ENCODE measurements around the gene SMG6.
"Not testable (repeated sequence)": the region's sequence is repeated elsewhere in the genome, so short reads cannot be mapped to it uniquely, and the experiment has no call there.

The SMG6 gene

GRCh38 chr17:2262135-2262587 lies 41.4 kb downstream of the SMG6 start:
- H3K9ac ChIP-seq (ENCODE audit: low read depth, low read length), result no peak overlapping the region
- no peaks in the 10 kb centered on the region for H3K9me3 ChIP-seq (ENCODE audit: control insufficient read depth, insufficient read depth, low read length)
- H3K36me3 ChIP-seq (ENCODE audit: insufficient read depth, low read length), result no peaks in the 10 kb centered on the region; the same call in 1 of the 2 replicates
- no peaks in the 10 kb centered on the region for H3K4me1 ChIP-seq (ENCODE audit: insufficient read depth, low read length)

DNA sequence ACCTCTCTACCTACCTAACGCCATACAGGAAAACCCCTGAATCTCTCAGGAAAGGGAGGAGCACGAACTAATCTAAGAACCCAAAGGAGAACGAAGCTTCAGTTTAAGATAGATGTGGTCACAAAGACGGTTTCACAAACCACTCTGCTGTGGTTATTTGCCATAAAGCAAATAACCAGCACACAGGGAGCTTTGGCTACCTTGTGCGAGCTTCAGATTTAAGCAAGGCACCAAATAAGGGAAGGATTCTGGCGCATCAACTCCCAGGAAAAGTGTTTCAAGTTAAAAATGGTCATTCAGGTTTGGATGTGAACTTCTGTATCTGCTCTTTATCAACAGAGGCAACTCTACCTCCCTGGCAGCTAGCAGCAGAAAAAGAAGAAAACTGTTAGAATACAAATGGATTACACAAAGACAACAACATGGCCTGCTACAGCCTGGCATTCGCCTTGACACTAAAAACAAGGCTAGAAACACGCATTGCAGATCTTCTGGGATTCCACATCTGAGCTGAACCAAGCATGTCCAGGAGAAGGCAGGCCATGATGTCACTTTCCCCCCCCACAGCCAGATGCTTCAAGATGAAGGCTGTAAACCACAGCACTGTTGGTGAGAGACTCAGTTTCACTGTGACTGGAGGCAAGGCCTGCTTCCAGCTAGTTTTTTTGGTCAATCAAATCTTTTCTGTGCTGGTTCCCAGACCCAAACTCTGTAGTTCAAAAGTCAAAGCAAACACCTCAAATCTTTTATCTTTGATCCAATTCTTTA lies 43.6 kb downstream of the SMG6 start:
- H3K9me3 ChIP-seq (ENCODE audit: control insufficient read depth, insufficient read depth, low read length), result no peaks in the 10 kb centered on the region
- H3K9ac ChIP-seq (ENCODE audit: low read depth, low read length), result no peak overlapping the region
- H3K36me3 ChIP-seq (ENCODE audit: insufficient read depth, low read length), result peaks cover 2% of the 10 kb centered on the region
- no peaks in the 10 kb centered on the region for H3K4me1 ChIP-seq (ENCODE audit: insufficient read depth, low read length)

DNA sequence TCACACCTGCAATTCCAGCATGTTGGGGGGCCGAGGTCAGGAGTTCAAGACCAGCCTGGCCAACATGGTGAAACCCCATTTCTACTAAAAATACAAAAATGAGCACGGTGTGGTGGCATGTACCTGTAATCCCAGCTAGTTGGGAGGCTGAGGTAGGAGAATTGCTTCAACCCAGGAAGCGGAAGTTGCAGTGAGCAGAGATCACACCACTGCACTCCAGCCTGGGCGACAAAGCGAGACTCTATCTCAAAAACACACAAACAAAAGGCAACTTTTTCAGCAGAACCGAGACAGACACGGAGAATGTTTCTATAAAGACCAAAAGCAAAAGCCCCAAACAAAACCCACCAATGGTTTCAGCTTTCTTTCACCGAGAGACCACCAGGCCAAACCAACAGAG lies 44.8 kb downstream of the SMG6 start:
- H3K9me3 ChIP-seq (ENCODE audit: control insufficient read depth, insufficient read depth, low read length); H3K4me1 ChIP-seq (ENCODE audit: insufficient read depth, low read length); H3K36me3 ChIP-seq (ENCODE audit: insufficient read depth, low read length); H3K9ac ChIP-seq (ENCODE audit: low read depth, low read length): not testable (repeated sequence)

DNA sequence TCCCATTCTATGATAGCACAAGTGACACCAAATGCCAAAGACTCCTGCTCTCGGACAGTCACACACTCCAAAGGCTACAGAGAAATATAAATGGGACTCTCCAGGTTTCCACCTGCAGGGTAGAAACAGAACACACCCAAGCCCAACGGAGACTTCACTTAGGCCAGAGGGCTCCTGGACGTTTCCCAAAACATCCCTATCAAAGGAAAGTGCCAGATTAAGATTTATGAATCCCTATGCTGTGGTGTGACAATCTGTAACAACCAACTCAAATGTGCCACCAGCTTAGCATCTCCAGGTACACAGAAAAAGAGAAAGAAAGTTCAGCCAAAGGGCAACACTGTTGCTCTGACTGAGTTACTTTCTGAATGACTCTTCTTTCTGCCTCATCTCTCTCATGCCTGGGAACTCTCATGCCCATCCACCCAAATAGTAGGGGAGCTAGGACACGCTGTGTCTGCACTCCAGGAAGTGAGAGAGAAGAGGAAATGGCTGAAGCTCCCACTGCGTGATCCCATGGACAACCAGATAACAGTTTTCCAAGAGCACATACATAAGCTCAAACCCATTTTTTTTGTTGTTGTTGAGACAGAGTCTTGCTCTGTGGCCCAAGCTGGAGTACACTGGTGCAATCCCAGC lies 49.7 kb downstream of the SMG6 start:
- H3K4me1 ChIP-seq (ENCODE audit: insufficient read depth, low read length), result no peaks in the 10 kb centered on the region
- no peaks in the 10 kb centered on the region for H3K9me3 ChIP-seq (ENCODE audit: control insufficient read depth, insufficient read depth, low read length)
- peaks cover 2% of the 10 kb centered on the region for H3K36me3 ChIP-seq (ENCODE audit: insufficient read depth, low read length)
- no peak overlapping the region for H3K9ac ChIP-seq (ENCODE audit: low read depth, low read length)

GRCh38 chr17:2253362-2253761 lies 50.2 kb downstream of the SMG6 start:
- Histone ChIP-seq H3K9me3 (ENCODE audit: control insufficient read depth, insufficient read depth, low read length) (no peaks in the 10 kb centered on the region), H3K4me1 (ENCODE audit: insufficient read depth, low read length) (no peaks in the 10 kb centered on the region), H3K9ac (ENCODE audit: low read depth, low read length) (no peak overlapping the region), H3K36me3 (ENCODE audit: insufficient read depth, low read length) (peaks cover 2% of the 10 kb centered on the region)

DNA sequence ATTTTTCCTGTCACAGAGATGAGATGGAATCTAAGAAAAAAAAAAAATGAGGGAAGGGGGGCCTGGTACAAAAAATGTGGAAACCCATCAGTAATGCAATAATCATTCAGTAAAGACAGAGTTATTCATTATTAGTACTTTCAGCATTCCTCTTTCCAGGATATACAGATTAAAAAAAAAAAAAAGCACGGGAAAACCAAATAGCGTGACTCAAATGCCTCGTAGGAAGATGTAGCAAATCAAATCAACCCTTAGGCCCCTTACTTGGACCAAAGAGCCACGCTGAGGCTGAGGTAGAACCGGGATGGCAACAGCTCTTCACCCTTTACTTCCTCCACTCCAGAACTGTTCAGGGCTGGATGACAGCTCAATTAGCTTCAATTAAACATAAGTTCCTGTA lies 52.5 kb downstream of the SMG6 start:
- no peak overlapping the region for H3K9ac ChIP-seq (ENCODE audit: low read depth, low read length)
- no peaks in the 10 kb centered on the region for H3K4me1 ChIP-seq (ENCODE audit: insufficient read depth, low read length)
- H3K36me3 ChIP-seq (ENCODE audit: insufficient read depth, low read length), result peaks cover under 1% of the 10 kb centered on the region
- H3K9me3 ChIP-seq (ENCODE audit: control insufficient read depth, insufficient read depth, low read length), result no peaks in the 10 kb centered on the region

GRCh38 chr17:2250140-2251095 lies 53.2 kb downstream of the SMG6 start:
- Histone ChIP-seq H3K9ac (ENCODE audit: low read depth, low read length) (no peak overlapping the region), H3K4me1 (ENCODE audit: insufficient read depth, low read length) (no peaks in the 10 kb centered on the region), H3K9me3 (ENCODE audit: control insufficient read depth, insufficient read depth, low read length) (no peaks in the 10 kb centered on the region), H3K36me3 (ENCODE audit: insufficient read depth, low read length) (no peaks in the 10 kb centered on the region; the same call in 1 of the 2 replicates)

DNA sequence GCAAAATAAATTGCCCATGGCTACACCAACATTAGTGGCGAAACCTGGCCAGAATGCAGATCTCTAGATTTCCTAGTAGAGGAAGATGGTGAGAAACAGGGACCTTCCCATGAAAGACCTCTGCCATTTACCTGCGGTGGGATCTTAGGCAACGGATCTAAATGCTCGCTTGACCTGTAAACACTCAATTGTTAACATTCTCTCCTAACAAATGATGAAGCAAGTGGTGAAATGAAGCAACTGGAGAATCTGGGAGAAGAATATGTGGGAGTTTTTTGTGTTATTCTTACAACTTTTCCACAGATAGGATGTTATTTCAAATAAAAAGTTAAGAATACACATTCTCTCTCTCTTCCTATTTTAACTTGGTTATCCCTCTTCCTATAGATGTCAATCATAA lies 56.6 kb downstream of the SMG6 start:
- Histone ChIP-seq H3K9ac (ENCODE audit: low read depth, low read length) (no peak overlapping the region), H3K9me3 (ENCODE audit: control insufficient read depth, insufficient read depth, low read length) (no peaks in the 10 kb centered on the region), H3K4me1 (ENCODE audit: insufficient read depth, low read length) (no peaks in the 10 kb centered on the region), H3K36me3 (ENCODE audit: insufficient read depth, low read length) (peaks cover 3% of the 10 kb centered on the region; the same call in 1 of the 2 replicates)

DNA sequence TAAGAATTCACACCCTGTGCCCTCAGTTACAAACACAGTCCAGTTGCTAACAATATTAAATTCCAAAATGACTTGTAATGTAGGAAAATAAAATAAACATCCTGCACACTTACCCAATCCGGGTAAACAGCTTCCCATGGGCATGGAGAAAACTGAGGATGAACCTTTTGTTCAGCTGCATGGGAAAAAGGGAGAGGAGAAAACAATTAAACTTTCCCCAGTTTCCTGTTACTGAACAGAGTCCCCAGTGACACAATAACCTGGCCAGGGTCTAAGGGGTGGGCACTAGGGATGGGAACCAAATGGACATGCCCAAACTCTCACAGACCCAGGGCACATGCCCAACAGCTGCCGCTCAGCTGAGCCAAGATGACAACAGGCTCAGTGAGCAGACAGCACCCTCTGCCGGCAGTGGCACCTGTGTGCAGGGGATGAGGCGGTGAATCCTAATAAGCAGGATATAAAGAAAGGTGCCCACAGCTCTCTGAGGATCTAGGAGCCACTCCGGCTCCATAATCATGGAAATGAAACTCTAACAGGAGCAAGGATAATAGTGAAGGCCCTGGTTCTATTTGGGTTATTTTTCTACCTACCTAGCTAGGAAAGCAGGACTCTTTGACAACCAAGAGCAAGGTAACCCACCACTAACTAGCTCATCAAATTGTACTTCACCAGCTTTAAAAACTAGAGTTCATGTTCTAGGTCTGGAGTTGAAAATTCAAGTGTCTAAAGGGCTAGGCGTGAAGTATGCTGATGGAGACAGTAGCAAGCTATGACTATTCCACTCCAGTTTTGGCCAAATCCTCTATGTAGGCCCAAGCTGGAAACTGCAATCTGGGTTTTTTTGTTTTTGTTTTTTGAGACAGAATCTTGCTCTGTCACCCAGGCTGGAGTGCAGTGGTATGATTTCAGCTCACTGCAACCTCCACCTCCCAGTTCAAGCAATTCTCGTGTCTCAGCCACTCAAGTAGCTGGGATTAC lies 58.8 kb downstream of the SMG6 start:
- no peaks in the 10 kb centered on the region for H3K9me3 ChIP-seq (ENCODE audit: control insufficient read depth, insufficient read depth, low read length)
- H3K4me1 ChIP-seq (ENCODE audit: insufficient read depth, low read length), result no peaks in the 10 kb centered on the region
- no peak overlapping the region for H3K9ac ChIP-seq (ENCODE audit: low read depth, low read length)
- peaks cover 3% of the 10 kb centered on the region; the same call in 1 of the 2 replicates for H3K36me3 ChIP-seq (ENCODE audit: insufficient read depth, low read length)

GRCh38 chr17:2243953-2244352 lies 59.6 kb downstream of the SMG6 start:
- Histone ChIP-seq H3K36me3 (ENCODE audit: insufficient read depth, low read length) (peaks cover 3% of the 10 kb centered on the region; the same call in 1 of the 2 replicates), H3K9me3 (ENCODE audit: control insufficient read depth, insufficient read depth, low read length) (no peaks in the 10 kb centered on the region), H3K9ac (ENCODE audit: low read depth, low read length) (no peak overlapping the region), H3K4me1 (ENCODE audit: insufficient read depth, low read length) (no peaks in the 10 kb centered on the region)

GRCh38 chr17:2241823-2242222 lies 61.8 kb downstream of the SMG6 start:
- Histone ChIP-seq H3K9ac (ENCODE audit: low read depth, low read length) (no peak overlapping the region), H3K36me3 (ENCODE audit: insufficient read depth, low read length) (0 out of 2 replicates have a peak, but pooled peaks cover 3% of the 10 kb centered on the region), H3K4me1 (ENCODE audit: insufficient read depth, low read length) (no peaks in the 10 kb centered on the region), H3K9me3 (ENCODE audit: control insufficient read depth, insufficient read depth, low read length) (no peaks in the 10 kb centered on the region)

DNA sequence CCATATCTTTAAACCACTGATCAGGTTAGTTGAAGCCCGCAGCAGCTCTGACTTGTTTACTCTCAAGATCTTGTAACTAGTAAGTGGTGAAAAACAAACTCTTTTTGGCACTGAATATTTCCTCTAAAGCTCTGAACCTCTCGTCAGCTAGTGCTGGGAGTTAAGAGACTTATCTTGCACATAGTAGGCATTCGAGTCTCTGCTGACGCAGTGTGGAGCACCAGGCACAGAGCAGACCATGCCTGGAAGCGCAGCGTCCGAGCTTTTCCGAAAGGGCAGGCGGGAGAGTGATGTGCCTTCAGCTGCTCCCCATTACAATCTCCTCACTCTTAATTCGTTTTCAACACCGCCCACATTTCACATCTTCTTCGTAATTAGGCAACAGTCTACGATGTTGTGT lies 63.0 kb downstream of the SMG6 start:
- Histone ChIP-seq H3K36me3 (ENCODE audit: insufficient read depth, low read length) (peaks cover 5% of the 10 kb centered on the region; the same call in 1 of the 2 replicates), H3K9me3 (ENCODE audit: control insufficient read depth, insufficient read depth, low read length) (no peaks in the 10 kb centered on the region), H3K4me1 (ENCODE audit: insufficient read depth, low read length) (no peaks in the 10 kb centered on the region), H3K9ac (ENCODE audit: low read depth, low read length) (no peak overlapping the region)

GRCh38 chr17:2239882-2240430 lies 63.6 kb downstream of the SMG6 start:
- Histone ChIP-seq H3K9ac (ENCODE audit: low read depth, low read length) (no peak overlapping the region), H3K36me3 (ENCODE audit: insufficient read depth, low read length) (peaks cover 5% of the 10 kb centered on the region; the same call in 1 of the 2 replicates)

More at GRCh38 chr17:2239882-2240430, 63.6 kb downstream of the SMG6 start:
- Histone ChIP-seq H3K9me3 (ENCODE audit: control insufficient read depth, insufficient read depth, low read length) (no peaks in the 10 kb centered on the region), H3K4me1 (ENCODE audit: insufficient read depth, low read length) (no peaks in the 10 kb centered on the region)

All from ES-I3 (cell line).